NOMO-1 (cell line): ENCODE results near the gene SUGT1.

ENCODE experiments used
- DNase-seq, 2 experiments: peaks; one replicate each; lab custom pipeline; 2025; ENCODE audit not compliant: unreplicated experiment in 2 of 2; lab: John Stamatoyannopoulos, UW

The SUGT1 gene

GRCh38 chr13:52736891-52737290, 84.3 kb downstream of the SUGT1 start:
- no peak for DNase-seq

GRCh38 chr13:52737451-52737850, 84.8 kb downstream of the SUGT1 start:
- DNase-seq, result no peak

- no peak for DNase-seq
These were observed 85.3 kb downstream of the SUGT1 start for GRCh38 chr13:52737965-52738364.

- DNase-seq, result no peak
These were observed 86.3 kb downstream of the SUGT1 start for GRCh38 chr13:52738719-52739467.

- DNase-seq, result no peak
These were observed 86.9 kb downstream of the SUGT1 start, which contains the start of gene CNMD for GRCh38 chr13:52739468-52740071. CNMD (minus strand) TSS chr13:52739820; CDS start chr13:52739701, 119 bp downstream.

- no peak for DNase-seq
These were observed 90.9 kb downstream of the SUGT1 start for GRCh38 chr13:52743569-52743968.

GRCh38 chr13:52743988-52744387, 91.4 kb downstream of the SUGT1 start:
- DNase-seq, result no peak

GRCh38 chr13:52744842-52745375, 92.3 kb downstream of the SUGT1 start:
- no peak for DNase-seq

- no peak for DNase-seq
These were observed 93.5 kb downstream of the SUGT1 start for GRCh38 chr13:52746141-52746540.

GRCh38 chr13:52749419-52749818, 96.8 kb downstream of the SUGT1 start:
- DNase-seq, result no peak
